C1 segment of cervical spinal cord (tissue), 14 donors: ENCODE data around the gene POU2AF2.
"Not testable (repeated sequence)": the region's sequence is repeated elsewhere in the genome, so short reads cannot be mapped to it uniquely, and the experiment has no call there.

Experiments used
- DNase-seq, 14 donors: peaks; one replicate each; lab custom pipeline; 2025; lab: John Stamatoyannopoulos, UW

POU2AF2 gene

GRCh38 chr11:111258046-111258445 is 12.5 kb downstream of the POU2AF2 start:
- no peak for DNase-seq

- no peak for DNase-seq
Observed at GRCh38 chr11:111259896-111260295, 14.4 kb downstream of the POU2AF2 start.

GRCh38 chr11:111260811-111261210 is 15.3 kb downstream of the POU2AF2 start:
- DNase-seq = no peak

GRCh38 chr11:111264646-111265045 is 19.1 kb downstream of the POU2AF2 start:
- no peak for DNase-seq

DNA sequence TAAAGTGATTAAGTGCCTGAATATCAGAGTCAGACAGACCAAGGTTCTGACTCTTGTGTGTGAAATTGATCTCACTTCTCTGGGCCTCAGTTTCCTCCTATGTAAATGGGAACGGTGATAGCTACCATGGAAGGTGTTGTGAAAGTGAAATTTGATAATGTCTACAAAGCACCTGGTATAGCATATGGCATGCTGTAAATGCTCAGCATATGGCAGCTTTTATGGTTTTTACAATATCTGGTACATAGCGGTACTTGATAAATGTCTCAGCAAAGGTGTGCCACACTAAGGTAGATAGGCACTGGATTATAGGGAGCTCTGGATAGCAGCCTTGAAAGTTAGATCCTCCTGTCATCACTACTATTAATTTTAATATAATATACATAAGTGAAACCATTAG is 19.9 kb downstream of the POU2AF2 start:
- no peak for DNase-seq

DNA sequence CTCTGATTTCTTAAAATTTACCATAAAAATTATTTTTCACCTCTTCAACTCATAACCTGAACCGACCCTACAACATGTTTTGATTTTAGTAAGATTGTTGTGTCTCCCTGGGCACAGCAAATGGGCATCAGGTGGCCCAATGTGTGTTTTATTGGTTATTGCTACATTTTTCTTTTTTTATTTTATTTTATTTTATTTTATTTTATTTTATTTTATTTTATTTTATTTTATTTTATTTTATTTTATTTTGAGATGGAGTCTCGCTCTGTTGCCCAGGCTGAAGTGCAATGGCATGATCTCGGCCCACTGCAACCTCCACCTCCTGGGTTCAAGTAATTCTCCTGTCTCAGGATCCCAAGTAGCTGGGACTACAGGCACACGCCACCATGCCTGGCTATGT is 22.8 kb downstream of the POU2AF2 start:
- not testable (repeated sequence) for DNase-seq

DNA sequence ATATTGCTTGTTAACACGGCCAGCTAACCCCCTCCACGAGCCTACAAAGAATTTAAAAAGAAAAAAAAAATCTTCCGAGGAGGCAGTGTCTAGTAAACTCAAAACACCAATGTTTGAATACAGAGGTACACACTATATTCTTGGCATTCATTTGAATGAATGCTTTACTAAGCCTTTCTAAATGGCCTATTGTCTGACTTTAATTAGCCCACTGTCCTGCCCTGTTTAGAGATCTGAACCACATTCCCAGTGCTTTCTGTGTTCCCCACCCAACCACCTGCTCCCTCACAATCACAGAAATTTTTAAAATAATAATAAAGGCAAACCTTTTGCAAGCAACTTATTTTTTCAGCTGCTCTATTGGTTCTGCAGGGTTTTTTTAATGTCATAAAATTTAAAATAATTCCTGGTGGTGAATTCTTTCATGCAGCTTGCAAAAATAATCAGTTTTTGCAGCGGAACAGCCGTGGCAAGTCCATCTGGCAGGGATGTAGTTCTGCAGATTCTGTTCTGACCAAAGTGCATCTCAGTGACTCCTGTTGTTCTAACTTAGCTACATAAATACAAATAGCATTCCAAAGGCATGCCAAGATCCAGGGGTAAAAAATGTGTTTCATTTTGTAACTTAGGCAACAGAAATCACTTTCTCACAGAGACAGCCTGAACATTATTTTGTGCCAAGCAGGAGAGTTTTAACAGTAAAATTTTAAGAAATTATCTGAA is 23.8 kb downstream of the POU2AF2 start:
- peak in 1 of 14 donors; percentile 31 for DNase-seq

DNA sequence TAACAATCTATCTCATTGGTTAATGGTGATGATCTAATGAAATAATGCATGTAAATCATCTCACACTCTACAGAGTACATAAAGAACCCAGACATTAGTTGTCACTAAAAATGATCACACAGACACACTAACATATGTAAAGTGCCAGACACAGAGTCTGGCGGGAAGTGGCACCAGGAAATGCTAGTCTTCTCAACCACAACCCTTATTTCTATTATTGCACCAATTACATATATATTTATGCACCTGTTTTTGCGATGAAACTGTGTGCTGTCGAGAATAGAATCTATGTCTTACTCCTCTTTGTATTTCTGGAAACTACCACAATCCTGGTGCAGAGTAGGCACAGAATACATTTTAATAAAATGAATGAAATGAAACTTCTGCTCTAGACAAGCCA is 26.9 kb downstream of the POU2AF2 start:
- DNase-seq = no peak

- no peak for DNase-seq
Observed at GRCh38 chr11:111282562-111283075, 37.1 kb downstream of the POU2AF2 start.

GRCh38 chr11:111283945-111284481 is 38.5 kb downstream of the POU2AF2 start:
- no peak for DNase-seq

DNA sequence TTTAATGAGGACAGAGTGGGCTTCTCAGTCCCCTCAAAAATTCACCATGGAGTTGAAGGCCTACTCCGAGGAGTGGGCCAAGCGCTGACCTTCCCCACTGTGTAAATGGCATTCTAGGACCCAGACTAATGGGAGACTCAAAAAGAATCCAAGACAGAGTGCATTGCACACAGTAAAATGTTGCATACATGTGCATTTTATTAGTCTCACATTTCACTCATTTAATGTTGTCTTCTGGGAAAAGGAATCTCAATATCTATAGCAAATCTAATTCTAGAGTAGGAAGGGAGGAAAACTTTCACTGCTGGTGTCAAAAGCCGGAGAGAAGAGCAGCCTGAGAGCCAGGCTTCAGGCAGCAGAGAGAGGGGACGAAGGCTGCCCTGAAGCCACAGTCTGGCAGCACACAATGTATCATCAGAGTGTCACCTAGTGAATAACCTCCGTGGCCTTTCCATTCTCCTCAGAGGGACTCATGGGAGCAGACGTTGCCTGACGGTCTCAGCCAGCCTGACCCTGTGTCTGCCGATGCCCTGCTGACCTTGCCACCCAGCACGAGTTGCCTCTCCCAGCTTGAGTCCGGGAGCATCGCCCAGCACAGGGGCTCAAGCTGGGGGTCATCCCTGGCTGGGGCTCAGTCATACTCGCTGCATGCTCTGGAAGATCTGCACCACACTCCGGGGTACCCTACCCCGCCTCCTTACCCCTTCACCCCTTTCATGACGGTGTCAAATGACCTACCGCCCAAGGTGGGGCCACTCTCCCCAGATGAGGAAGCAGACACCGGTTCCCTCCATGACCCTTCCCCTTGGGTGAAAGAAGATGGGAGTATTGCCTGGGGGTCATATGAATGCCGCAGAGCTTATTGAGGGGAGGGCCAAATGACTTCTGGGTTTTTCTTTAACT is 39.9 kb downstream of the POU2AF2 start:
- DNase-seq = no peak

DNA sequence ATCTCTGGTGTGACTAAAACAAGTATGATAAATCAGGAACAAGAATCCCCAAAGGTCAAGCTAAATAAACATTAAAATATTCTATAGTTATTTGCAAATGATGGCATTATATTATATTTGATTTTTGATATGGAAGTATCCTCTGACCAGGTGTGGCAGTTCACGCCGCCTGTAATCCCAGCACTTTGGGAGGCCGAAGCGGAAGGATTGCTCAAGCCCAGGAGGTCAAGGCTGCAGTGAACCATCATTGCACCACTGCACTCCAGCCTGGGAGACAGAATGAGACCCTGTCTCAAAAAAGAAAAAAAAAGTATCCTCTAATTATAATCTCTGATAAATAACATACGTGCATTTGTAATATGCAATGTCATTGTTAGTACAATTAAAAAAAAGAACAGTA is 46.2 kb downstream of the POU2AF2 start:
- no peak for DNase-seq

DNA sequence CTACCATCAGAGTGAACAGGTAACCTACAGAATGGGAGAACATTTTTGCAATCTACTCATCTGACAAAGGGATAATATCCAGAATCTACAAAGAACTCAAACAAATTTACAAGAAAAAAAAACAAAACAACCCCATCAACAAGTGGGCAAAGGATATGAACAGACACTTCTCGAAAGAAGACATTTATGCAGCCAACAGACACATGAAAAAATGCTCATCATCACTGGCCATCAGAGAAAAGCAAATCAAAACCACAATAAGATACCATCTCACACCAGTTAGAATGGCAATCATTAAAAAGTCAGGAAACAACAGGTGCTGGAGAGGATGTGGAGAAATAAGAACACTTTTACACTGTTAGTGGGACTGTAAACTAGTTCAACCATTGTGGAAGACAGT is 46.9 kb downstream of the POU2AF2 start:
- not testable (repeated sequence) for DNase-seq

DNA sequence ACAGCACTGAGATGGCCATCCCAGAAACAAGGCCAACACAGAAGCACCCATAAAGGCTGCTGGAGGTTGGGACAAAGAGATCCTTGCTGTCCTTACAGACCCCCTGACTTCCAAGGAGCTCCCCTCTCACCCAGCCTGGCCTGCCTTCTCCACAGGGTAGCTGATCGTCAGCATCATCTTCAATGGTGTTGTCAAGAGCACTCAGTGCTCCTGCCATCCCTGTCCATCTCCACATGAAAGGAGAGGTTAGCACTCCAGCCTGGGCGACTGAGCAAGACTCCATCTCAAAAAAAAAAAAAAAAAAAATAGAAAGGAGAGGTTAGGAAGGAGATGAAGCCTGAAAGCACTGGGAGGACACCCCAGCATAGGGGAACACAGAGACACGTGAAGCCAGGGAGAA is 50.7 kb downstream of the POU2AF2 start:
- no peak for DNase-seq

DNA sequence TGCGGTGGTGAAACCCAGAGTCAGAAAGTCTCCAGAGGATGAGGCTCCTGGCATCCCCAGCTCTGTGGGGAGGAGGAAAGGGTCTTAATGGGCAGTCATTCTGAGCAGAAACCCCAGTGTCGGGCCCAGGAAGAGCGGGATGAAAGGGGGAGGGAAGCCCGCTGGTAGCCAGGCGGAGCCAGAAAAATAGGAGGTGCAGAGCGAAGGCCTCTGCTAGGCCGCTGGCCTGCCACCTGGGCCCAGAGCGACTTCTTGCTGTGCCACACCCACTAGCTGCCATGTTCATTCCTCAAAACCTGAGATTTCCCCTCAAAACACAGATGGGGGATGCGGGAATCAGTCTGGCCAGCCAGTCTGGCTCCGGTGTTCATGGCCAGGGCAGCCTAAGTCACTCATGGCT is 52.2 kb downstream of the POU2AF2 start:
- no peak for DNase-seq

- DNase-seq = peak in 1 of 14 donors; percentile 58
Observed at GRCh38 chr11:111298413-111299100, 53.0 kb downstream of the POU2AF2 start, which contains the start of gene POU2AF3. POU2AF3 (plus strand) TSS chr11:111298546; CDS start chr11:111298582, 36 bp downstream.

DNA sequence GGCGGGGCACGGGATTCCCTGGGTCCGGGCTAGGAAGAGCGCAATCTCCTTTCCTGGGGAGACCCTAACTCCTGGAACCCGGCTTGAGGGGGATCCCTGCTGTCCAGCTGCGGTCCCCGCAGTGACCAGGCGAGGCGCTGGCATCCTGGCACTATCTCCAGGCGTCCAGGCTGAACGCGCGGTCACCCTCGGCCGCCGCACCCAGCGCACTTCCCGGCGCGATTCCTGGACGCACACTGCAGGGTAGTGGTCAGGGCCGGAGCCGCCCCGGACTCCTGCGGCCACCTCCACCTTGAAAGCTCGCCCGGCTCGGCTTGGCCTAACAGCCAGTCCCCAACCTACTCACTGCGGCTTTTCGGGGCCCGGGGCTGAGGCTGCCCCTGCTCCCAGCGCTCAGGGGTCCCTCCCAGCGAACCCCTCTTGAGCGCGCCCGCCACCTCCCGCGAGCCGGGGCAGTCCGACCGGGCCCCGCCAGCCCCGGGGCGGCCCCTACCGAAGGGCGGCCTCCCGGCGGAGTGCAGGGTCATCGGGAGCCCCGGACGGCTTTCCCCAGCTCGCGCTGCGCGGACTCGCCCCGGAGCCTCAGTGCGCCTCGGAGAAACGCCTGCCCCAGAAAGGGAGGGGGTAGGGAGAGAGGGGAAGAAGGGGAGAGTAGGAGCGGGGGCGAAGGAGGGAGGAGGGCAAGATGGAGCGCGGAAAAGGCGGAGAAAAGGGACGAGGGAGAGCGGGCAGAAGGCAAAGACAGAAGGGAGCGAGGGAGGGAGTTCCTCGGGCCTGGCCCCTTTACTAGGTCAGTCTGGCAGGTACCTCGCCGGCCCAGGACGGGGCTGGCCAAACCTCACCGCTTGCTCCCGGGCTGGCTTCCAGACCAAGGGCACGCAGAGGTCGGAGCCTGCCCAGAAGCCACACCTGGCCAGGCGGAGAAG is 53.8 kb downstream of the POU2AF2 start:
- DNase-seq = peak in 10 of 14 donors; percentile 7 to 61 (median 28)

GRCh38 chr11:111300569-111300968 is 55.0 kb downstream of the POU2AF2 start:
- no peak for DNase-seq

DNA sequence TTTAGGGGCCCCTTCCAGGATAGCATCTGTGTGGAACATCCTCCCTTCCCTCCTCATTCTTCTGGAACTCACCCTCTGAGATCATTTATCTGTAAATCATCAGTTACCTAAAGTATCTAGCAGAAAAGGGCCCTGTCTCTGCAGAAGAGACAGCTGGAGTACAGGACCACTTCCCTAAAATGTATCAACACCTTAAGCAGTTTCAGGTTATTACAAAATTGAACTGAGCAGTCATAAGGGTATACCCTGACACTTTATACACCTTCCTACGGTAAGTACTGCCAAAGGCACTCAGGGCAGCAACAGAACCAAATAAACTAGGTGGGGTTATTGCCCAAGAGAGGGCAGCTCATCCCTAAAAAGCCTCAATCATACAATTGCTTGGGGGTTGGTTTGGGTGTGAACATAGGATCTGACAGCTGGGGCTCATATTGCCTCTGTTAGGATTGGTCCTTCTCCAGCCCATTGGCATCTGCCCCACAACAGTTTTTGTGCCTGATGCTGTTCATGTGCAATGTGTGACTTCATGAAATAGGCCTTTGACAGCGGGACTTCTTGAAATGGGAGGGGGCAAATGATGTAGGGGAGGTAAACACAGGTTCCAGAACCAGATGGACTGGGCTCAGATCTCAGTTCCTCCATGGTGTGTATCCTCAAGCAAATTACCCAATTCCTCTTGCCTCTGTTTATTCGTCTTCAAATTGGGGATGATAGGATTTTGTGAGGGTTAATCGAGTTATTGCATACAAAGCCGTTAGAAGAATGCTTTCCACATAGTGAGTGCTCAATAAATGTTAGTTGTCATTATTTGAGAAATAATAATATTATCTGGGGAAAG is 55.7 kb downstream of the POU2AF2 start:
- no peak for DNase-seq

DNA sequence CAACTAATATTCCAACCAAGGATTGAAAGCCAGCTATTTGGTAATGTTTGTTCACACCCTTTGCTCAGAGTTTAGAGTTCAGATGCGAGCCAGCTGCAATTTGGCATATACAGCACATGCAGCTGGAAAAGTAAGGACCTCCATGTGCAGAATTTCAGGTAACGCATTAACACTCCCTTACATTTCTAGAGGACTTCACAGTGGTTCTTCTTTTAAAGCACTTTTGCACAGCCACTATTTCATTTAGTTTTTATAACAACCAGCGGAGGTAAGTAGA is 56.3 kb downstream of the POU2AF2 start:
- no peak for DNase-seq
